Neural crest cell (in vitro differentiated cells): ENCODE results near the gene PPDPF. TPM values are rescaled to one million over a fixed set of nuclear protein-coding genes. Genes with fewer than 3 reads are reported as not detected.

ENCODE experiments used
- DNase-seq: peaks from one replicate; pipeline ENCODE4 v3.0.0; 2021; ENCODE audit warnings: low read depth, mixed read lengths, low spot score
- H3K27ac Mint-ChIP-seq: one replicate; pipeline ENCODE4 v1.8.0; 2021; ENCODE audit warnings: mild to moderate bottlenecking, mixed read lengths; ENCODE audit not compliant: unreplicated experiment
- H3K27me3 Mint-ChIP-seq: 2 replicates; pipeline ENCODE4 v1.8.0; 2021; ENCODE audit warnings: low read depth, mild to moderate bottlenecking, mixed read lengths
- H3K36me3 Mint-ChIP-seq: 2 replicates; pipeline ENCODE4 v1.8.0; 2021; ENCODE audit warnings: low read depth, mild to moderate bottlenecking, mixed read lengths
- H3K4me1 Mint-ChIP-seq: 2 replicates; pipeline ENCODE4 v1.8.0; 2021; ENCODE audit warnings: mixed read lengths
- H3K4me3 Mint-ChIP-seq: one replicate; pipeline ENCODE4 v1.8.0; 2021; ENCODE audit warnings: mild to moderate bottlenecking, mixed read lengths
- H3K9me3 Mint-ChIP-seq: 2 replicates; pipeline ENCODE4 v1.8.0; 2021; ENCODE audit warnings: mixed read lengths
- total RNA-seq: library from RNA; stranded (reverse); gene quantifications from 2 replicates; pipeline ENCODE4 v1.2.1, GENCODE V29; 2021
- TF ChIP-seq, protein P1 (sequence below): fragments of 200-600 bp; sonication (generic); conservative IDR thresholded peaks from 2 replicates; pipeline ENCODE4 v1.5.0; 2021; ENCODE audit warnings: antibody characterized with exemption, mild to moderate bottlenecking

Gene PPDPF
- total RNA-seq, 1 donor from 2014 or later, result 201 TPM

DNA sequence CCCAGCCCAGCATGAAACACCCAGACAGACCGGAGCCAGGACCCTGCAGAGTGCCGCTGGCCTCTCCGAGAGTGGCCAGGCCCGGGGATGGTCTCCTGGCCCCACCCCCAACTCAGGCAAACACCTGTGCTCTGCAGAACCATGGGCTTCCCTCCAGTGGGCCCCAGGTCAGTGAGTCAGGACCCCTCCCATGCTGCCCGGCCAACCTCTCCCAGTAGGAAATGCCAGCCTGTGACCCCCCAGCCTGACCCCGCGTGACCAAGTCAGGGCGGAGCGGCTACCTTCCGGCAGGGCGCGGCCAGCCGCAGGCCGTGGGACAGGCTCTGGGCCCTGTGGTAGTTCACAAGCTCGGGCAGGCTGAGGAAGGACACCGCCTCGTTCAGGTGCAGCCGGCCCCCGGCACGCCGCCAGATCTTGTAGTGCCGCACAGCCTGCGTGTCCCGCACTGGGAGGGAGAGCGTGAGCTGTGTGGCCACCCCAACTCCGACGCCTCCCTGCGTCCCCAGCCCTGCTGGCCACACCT, 13.4 kb downstream of the PPDPF start:
- no peak for DNase-seq
- H3K9me3 Mint-ChIP-seq, result no peaks in the 10 kb centered on the region
- no peak overlapping the region for H3K4me3 Mint-ChIP-seq
- H3K27ac Mint-ChIP-seq, result no peak overlapping the region
- peaks cover 7% of the 10 kb centered on the region for H3K27me3 Mint-ChIP-seq
- no peaks in the 10 kb centered on the region for H3K36me3 Mint-ChIP-seq
- TF ChIP-seq, protein P1, sequence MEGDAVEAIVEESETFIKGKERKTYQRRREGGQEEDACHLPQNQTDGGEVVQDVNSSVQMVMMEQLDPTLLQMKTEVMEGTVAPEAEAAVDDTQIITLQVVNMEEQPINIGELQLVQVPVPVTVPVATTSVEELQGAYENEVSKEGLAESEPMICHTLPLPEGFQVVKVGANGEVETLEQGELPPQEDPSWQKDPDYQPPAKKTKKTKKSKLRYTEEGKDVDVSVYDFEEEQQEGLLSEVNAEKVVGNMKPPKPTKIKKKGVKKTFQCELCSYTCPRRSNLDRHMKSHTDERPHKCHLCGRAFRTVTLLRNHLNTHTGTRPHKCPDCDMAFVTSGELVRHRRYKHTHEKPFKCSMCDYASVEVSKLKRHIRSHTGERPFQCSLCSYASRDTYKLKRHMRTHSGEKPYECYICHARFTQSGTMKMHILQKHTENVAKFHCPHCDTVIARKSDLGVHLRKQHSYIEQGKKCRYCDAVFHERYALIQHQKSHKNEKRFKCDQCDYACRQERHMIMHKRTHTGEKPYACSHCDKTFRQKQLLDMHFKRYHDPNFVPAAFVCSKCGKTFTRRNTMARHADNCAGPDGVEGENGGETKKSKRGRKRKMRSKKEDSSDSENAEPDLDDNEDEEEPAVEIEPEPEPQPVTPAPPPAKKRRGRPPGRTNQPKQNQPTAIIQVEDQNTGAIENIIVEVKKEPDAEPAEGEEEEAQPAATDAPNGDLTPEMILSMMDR, result no peak
- peaks cover 13% of the 10 kb centered on the region for H3K4me1 Mint-ChIP-seq

DNA sequence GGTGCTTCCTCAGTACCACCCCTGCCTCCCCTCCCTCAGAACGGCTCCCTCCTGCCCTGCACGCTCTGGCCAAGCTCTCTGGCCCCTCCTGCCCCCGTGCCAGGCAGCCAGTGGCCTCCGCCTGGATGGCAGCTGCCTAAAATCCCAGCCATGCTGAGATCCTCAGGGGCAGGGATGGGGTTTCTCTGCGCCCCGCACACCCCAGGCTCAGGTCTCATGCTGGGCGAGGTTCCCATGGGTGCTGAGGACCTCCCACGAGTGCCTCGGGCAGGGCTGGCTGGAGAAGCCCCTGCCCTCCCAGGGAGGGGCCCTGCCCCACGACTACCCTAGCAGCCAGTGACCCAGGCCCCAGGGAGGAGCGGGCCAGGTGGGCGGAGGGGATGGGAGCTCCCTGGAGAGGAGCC, 13.9 kb downstream of the PPDPF start:
- DNase-seq, result no peak
- TF ChIP-seq, protein P1, result no peak
- no peaks in the 10 kb centered on the region for H3K9me3 Mint-ChIP-seq
- peaks cover 9% of the 10 kb centered on the region for H3K4me1 Mint-ChIP-seq
- H3K36me3 Mint-ChIP-seq, result no peaks in the 10 kb centered on the region
- no peak overlapping the region for H3K27ac Mint-ChIP-seq
- H3K4me3 Mint-ChIP-seq, result no peak overlapping the region
- H3K27me3 Mint-ChIP-seq, result peaks cover 5% of the 10 kb centered on the region

DNA sequence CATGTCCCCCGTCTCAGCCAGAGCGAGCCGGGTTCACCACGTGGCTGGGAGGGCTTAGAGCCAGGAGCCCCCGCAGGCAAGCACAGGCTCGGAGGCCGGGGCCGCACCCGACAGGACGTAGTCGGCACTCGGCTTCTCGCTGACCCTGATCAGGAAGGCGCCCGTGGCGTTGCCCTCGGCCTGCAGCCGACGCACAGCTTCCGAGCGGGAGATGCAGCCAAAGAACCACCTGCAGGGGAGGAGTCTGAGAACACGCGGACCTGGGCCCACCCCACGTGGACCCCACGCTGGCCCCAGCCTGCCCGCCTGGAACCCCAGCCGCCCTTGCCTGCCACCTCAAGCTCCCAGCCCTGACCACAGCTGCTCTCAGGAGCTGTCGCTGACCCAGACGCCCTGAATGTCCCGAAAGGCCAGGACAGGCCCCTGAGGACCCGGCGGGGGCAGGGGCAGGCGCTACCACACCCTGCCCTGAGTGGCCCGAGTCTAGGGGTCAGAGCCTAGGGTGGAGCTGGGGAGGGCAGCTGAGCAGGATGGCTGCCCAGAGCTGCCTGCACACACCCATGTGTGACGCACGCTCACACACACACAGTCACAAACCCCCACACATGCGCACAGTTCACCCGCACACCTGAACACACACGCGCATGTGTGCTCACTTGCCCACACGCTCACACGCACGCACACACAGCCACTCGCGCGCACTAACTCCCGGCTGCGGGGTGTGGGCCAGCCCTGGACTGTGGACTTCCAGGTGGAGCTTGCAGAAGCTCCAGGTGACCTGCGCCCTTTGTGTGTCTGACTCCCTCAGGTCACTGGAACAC, 14.5 kb downstream of the PPDPF start:
- Mint-ChIP-seq H3K27me3 (peaks cover 5% of the 10 kb centered on the region), H3K36me3 (no peaks in the 10 kb centered on the region), H3K4me1 (peaks cover 9% of the 10 kb centered on the region), H3K9me3 (no peaks in the 10 kb centered on the region), H3K4me3 (no peak overlapping the region), H3K27ac (no peak overlapping the region)
- TF ChIP-seq, protein P1, result no peak
- DNase-seq, result no peak

DNA sequence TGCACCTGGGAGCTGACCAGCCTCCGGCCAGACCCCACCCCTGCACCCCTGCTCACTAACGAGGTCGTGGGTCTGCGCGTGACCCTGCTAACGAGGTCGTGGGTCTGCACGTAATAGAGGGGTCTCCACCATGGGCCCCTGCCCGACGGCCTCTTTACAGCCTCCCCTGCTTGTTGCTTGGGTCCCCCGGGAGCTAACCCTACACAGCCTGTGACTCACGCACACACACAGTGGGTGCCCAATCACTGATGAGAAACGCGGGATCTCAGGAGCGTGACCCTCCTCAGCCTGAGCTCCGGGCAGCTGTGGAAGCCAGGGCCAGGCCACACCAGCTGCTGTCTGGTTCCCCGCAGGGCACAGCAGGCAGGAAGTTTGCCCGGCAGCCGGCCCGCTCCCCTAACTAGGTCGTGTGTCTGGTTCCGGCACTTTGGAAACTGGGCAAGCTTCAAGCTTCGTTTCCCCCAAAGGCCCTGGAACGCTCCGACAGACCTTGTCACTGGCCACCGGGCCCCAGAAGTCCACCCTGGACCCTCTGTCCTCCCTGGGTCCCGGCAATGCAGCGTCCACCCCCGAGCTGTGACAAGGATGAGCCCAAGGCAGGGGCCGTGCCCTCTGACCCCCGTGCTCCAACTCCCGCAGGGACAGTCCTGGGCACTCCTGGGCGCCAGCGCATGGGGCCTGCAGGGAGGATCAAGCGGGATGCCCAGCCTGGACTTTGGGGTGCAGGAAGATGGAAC, 15.8 kb downstream of the PPDPF start:
- Mint-ChIP-seq H3K9me3 (no peaks in the 10 kb centered on the region), H3K27ac (no peak overlapping the region), H3K4me3 (no peak overlapping the region), H3K4me1 (peaks cover 9% of the 10 kb centered on the region), H3K36me3 (no peaks in the 10 kb centered on the region), H3K27me3 (peaks cover 5% of the 10 kb centered on the region)
- TF ChIP-seq, protein P1, result no peak
- DNase-seq, result no peak

DNA sequence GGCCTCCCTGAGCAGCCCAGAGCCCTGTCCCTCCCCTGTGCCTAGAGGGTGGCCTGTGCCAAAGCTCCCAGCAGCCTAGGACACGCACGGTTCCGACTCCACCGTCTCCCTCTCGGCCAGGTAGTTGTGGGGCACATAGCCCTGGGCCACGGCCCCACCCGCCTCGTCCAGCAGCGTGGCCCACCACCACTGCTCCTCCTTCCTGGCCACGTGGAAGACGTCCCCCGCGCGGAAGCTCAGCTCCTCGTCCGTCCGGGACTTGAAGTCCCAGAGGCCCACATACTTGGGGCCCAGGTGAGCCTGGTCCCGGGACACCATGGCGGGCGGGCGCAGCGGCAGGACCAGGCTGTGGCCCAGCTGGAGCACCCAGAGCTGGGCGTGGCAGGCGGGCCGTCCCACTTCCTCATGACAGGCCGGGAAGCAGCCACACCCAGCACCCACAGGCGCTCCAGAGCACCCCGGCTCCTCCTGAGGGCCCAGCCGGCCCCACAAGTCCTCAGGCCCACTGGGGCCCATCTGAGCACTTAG, 16.5 kb downstream of the PPDPF start, which contains the start of gene PTK6:
Gene PTK6, minus strand, starts transcription at position 380 of the 528 bp plus-strand sequence. Its CDS starts 62 bp downstream, at position 318.
- peaks cover 6% of the 10 kb centered on the region for H3K4me1 Mint-ChIP-seq
- no peak within 1 kb of the TSS for H3K4me3 Mint-ChIP-seq
- no peak within 1 kb of the TSS for H3K27ac Mint-ChIP-seq
- H3K27me3 Mint-ChIP-seq, result peaks cover 1% of the 10 kb centered on the region
- TF ChIP-seq, protein P1, result no peak
- no peaks in the 10 kb centered on the region for H3K36me3 Mint-ChIP-seq
- no peak for DNase-seq
- H3K9me3 Mint-ChIP-seq, result no peaks in the 10 kb centered on the region
